GM23338 (cell line): Measurements from ENCODE around the gene JAM3. TPM values are rescaled to one million over a fixed set of nuclear protein-coding genes. Genes with fewer than 3 reads are reported as not detected.

Experiments
- ATAC-seq: fragments of 200-7000 bp; cut with Tn5 transposase; 3 replicates; pipeline ENCODE4 v1.9.1; 2020
- DNase-seq: peaks from one replicate; pipeline ENCODE4 v3.0.0-alpha.2; 2015; ENCODE audit warnings: low spot score
- H2AFZ ChIP-seq: fragments of 200-600 bp; sonication (generic); 2 replicates; pipeline ENCODE4 v1.8.0; 2016; ENCODE audit warnings: antibody characterized with exemption, mild to moderate bottlenecking, moderate library complexity
- H3F3A ChIP-seq: fragments of 200-600 bp; sonication (generic); replicated peaks from 2 replicates; pipeline ENCODE4 v1.8.0; 2017; ENCODE audit warnings: antibody characterized with exemption, mixed run types, low read depth
- H3K27ac ChIP-seq: fragments of 200-600 bp; sonication (generic); 2 replicates; pipeline ENCODE4 v1.6.1; 2016; ENCODE audit warnings: low read depth
- H3K27me3 ChIP-seq: fragments of 200-600 bp; sonication (generic); 2 replicates; pipeline ENCODE4 v1.8.0; 2016; ENCODE audit warnings: mild to moderate bottlenecking, mixed run types, moderate library complexity; ENCODE audit not compliant: insufficient read depth
- H3K36me3 ChIP-seq: fragments of 200-600 bp; sonication (generic); 2 replicates; pipeline ENCODE4 v1.8.0; 2016; ENCODE audit warnings: mild to moderate bottlenecking; ENCODE audit not compliant: insufficient read depth
- H3K4me1 ChIP-seq: fragments of 200-600 bp; sonication (generic); 2 replicates; pipeline ENCODE4 v1.8.0; 2016; ENCODE audit warnings: mild to moderate bottlenecking, moderate library complexity; ENCODE audit not compliant: insufficient read depth
- H3K4me2 ChIP-seq: fragments of 200-600 bp; sonication (generic); 2 replicates; pipeline ENCODE4 v1.7.1; 2017; ENCODE audit warnings: mixed run types
- H3K4me3 ChIP-seq: fragments of 200-600 bp; sonication (generic); 2 replicates; pipeline ENCODE4 v1.6.1; 2016; ENCODE audit warnings: mixed run types
- H3K79me2 ChIP-seq: fragments of 200-600 bp; sonication (generic); replicated peaks from 2 replicates; pipeline ENCODE4 v1.8.0; 2017; ENCODE audit warnings: mild to moderate bottlenecking; ENCODE audit not compliant: insufficient read depth
- H3K9me2 ChIP-seq: fragments of 200-600 bp; sonication (generic); 2 replicates; pipeline ENCODE4 v1.8.0; 2017; ENCODE audit not compliant: insufficient read depth
- H4K20me1 ChIP-seq: fragments of 200-600 bp; sonication (generic); replicated peaks from 2 replicates; pipeline ENCODE4 v1.8.0; 2017; ENCODE audit warnings: mild to moderate bottlenecking; ENCODE audit not compliant: insufficient read depth
- H3K27ac Mint-ChIP-seq: 2 replicates; pipeline ENCODE4 v1.8.0; 2020; ENCODE audit warnings: inconsistent platforms, mild to moderate bottlenecking, moderate library complexity, mixed read lengths
- H3K27me3 Mint-ChIP-seq: 3 replicates; pipeline ENCODE4 v1.8.0; 2022; ENCODE audit warnings: low read depth, mild to moderate bottlenecking, moderate library complexity, mixed read lengths, inconsistent platforms; ENCODE audit not compliant: insufficient read depth, poor library complexity
- H3K36me3 Mint-ChIP-seq: 3 replicates; pipeline ENCODE4 v1.8.0; 2021; ENCODE audit warnings: low read depth, mild to moderate bottlenecking, inconsistent platforms, moderate library complexity, mixed read lengths
- H3K4me1 Mint-ChIP-seq: 3 replicates; pipeline ENCODE4 v1.8.0; 2020; ENCODE audit warnings: mild to moderate bottlenecking, inconsistent platforms, mixed read lengths
- H3K4me3 Mint-ChIP-seq: 3 replicates; pipeline ENCODE4 v1.8.0; 2021; ENCODE audit warnings: moderate library complexity, mild to moderate bottlenecking, inconsistent platforms, mixed read lengths
- H3K9me3 Mint-ChIP-seq: 3 replicates; pipeline ENCODE4 v1.8.0; 2020; ENCODE audit warnings: moderate library complexity, mild to moderate bottlenecking, inconsistent platforms, mixed read lengths
- CREB1 ChIP-seq: fragments of 250-450 bp; sonication (Bioruptor Pico); IDR thresholded peaks from 2 replicates; pipeline ENCODE4 v1.5.0; 2020; ENCODE audit warnings: low read depth, mild to moderate bottlenecking, moderate library complexity
- CTCF ChIP-seq, 2 experiments: fragments of 200-600 bp in 1 of 2; sonication (generic) in 1 of 2; conservative IDR thresholded peaks; 2 replicates each; pipeline versions ENCODE4 v1.5.1 to v1.6.1; 2016 to 2017; ENCODE audit warnings: antibody characterized with exemption in 2 of 2, low read depth in 2 of 2, mild to moderate bottlenecking in 2 of 2, moderate library complexity in 1 of 2
- EZH2 ChIP-seq: fragments of 200-600 bp; sonication (generic); IDR thresholded peaks from one replicate; pipeline ENCODE4 v1.8.0; 2017; ENCODE audit warnings: antibody characterized with exemption, mild to moderate bottlenecking, low read depth; ENCODE audit not compliant: unreplicated experiment
- EZH2phosphoT487 ChIP-seq: fragments of 200-600 bp; sonication (generic); IDR thresholded peaks from one replicate; pipeline ENCODE4 v1.8.1; 2018; ENCODE audit warnings: antibody characterized with exemption; ENCODE audit not compliant: unreplicated experiment
- JUNB ChIP-seq: IDR thresholded peaks from one replicate; pipeline ENCODE4 v1.6.1; 2016; ENCODE audit warnings: antibody characterized with exemption; ENCODE audit not compliant: unreplicated experiment
- NANOG ChIP-seq: IDR thresholded peaks from 2 replicates; pipeline ENCODE4 v1.6.1; 2016; ENCODE audit warnings: antibody characterized with exemption, borderline replicate concordance
- POLR2AphosphoS5 ChIP-seq: IDR thresholded peaks from 2 replicates; pipeline ENCODE4 v1.6.1; 2016; ENCODE audit warnings: antibody characterized with exemption, low read depth
- STAT1 ChIP-seq: IDR thresholded peaks from one replicate; pipeline ENCODE4 v1.6.1; 2016; ENCODE audit warnings: antibody characterized with exemption; ENCODE audit not compliant: unreplicated experiment
- ZNF114 ChIP-seq: fragments of 250-450 bp; sonication (Bioruptor Pico); IDR thresholded peaks from 2 replicates; pipeline ENCODE4 v1.5.0; 2020; ENCODE audit warnings: mild to moderate bottlenecking, moderate library complexity
- ZNF331 ChIP-seq: fragments of 250-450 bp; sonication (Bioruptor Pico); IDR thresholded peaks from 2 replicates; pipeline ENCODE4 v1.5.0; 2020; ENCODE audit warnings: low read depth, mild to moderate bottlenecking, moderate library complexity
- polyA plus RNA-seq: library from polyadenylated mRNA; unstranded; fragments of >200 nt; fragmentation: Nextera tagmentation; extraction: Ambion mirVana; gene quantifications from 2 replicates; pipeline ENCODE4 v1.2.1, GENCODE V29; 2016
- total RNA-seq: library from RNA; depleted of rRNA; stranded (reverse); fragments of >200 nt; shearing (Covaris generic); gene quantifications from 2 replicates; pipeline ENCODE4 v1.2.3, GENCODE V29; 2014
- TF ChIP-seq, protein P1 (sequence below): IDR thresholded peaks from 2 replicates; pipeline ENCODE4 v1.6.1; 2016; ENCODE audit warnings: antibody characterized with exemption
- TF ChIP-seq, protein P2 (sequence below): IDR thresholded peaks from one replicate; pipeline ENCODE4 v1.6.1; 2018; ENCODE audit warnings: antibody characterized with exemption; ENCODE audit not compliant: unreplicated experiment
- TF ChIP-seq, protein P3 (sequence below): fragments of 250-450 bp; sonication (Bioruptor Pico); IDR thresholded peaks from 2 replicates; pipeline ENCODE4 v1.5.0; 2020; ENCODE audit warnings: mild to moderate bottlenecking, moderate library complexity

Gene JAM3
- total and polyA plus RNA-seq, 2 experiments from 2014 or later: 14.1 to 41.5 TPM

DNA sequence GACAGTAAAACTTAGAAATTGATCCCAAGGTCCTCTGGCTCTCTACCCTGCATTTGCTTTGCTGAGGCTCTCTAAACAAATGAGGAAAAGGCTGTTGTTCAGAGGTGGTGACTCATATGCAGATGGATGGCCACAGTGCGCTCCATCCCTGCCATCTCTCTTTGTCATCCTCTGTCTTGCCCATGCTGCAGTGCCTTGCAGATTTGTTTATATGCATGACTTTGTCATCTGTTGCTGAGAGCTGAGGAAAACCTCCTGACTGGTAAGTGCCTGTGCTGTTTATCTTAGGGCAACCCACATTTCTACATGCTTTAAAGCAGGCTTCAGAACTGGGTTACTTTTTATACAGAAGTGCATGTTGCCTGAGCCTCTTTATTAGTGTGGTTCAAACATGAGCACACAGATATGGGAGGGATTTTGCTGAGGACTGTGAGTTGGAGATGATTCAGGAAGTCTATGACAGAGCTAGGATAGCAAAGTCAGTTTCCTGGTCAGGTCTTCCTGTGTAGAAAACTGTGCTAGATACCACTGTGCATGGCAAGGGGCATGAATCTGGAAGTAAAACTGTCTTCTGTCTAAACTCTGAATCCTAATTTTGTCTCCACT is 57.4 kb downstream of the JAM3 start:
- 0 out of 2 replicates have a peak, but pooled peaks cover 4% of the 10 kb centered on the region for H3K79me2 ChIP-seq
- no peaks in the 10 kb centered on the region for H3K36me3 ChIP-seq
- Mint-ChIP-seq H3K9me3 (no peaks in the 10 kb centered on the region), H3K4me1 (peaks cover 30% of the 10 kb centered on the region), H3K4me3 (no peak overlapping the region), H3K36me3 (no peaks in the 10 kb centered on the region; the same call in 2 of the 3 replicates), H3K27ac (no peak overlapping the region), H3K27me3 (peaks cover 9% of the 10 kb centered on the region)
- H3K4me3 ChIP-seq: no peak overlapping the region
- DNase-seq: peak; percentile 28
- no peak for TF ChIP-seq NANOG
- TF ChIP-seq CREB1: no peak
- TF ChIP-seq, protein P1, sequence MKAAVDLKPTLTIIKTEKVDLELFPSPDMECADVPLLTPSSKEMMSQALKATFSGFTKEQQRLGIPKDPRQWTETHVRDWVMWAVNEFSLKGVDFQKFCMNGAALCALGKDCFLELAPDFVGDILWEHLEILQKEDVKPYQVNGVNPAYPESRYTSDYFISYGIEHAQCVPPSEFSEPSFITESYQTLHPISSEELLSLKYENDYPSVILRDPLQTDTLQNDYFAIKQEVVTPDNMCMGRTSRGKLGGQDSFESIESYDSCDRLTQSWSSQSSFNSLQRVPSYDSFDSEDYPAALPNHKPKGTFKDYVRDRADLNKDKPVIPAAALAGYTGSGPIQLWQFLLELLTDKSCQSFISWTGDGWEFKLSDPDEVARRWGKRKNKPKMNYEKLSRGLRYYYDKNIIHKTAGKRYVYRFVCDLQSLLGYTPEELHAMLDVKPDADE: no peak
- no peak for TF ChIP-seq STAT1
- TF ChIP-seq EZH2phosphoT487: no peak
- TF ChIP-seq, protein P2, sequence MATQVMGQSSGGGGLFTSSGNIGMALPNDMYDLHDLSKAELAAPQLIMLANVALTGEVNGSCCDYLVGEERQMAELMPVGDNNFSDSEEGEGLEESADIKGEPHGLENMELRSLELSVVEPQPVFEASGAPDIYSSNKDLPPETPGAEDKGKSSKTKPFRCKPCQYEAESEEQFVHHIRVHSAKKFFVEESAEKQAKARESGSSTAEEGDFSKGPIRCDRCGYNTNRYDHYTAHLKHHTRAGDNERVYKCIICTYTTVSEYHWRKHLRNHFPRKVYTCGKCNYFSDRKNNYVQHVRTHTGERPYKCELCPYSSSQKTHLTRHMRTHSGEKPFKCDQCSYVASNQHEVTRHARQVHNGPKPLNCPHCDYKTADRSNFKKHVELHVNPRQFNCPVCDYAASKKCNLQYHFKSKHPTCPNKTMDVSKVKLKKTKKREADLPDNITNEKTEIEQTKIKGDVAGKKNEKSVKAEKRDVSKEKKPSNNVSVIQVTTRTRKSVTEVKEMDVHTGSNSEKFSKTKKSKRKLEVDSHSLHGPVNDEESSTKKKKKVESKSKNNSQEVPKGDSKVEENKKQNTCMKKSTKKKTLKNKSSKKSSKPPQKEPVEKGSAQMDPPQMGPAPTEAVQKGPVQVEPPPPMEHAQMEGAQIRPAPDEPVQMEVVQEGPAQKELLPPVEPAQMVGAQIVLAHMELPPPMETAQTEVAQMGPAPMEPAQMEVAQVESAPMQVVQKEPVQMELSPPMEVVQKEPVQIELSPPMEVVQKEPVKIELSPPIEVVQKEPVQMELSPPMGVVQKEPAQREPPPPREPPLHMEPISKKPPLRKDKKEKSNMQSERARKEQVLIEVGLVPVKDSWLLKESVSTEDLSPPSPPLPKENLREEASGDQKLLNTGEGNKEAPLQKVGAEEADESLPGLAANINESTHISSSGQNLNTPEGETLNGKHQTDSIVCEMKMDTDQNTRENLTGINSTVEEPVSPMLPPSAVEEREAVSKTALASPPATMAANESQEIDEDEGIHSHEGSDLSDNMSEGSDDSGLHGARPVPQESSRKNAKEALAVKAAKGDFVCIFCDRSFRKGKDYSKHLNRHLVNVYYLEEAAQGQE: no peak
- TF ChIP-seq POLR2AphosphoS5: no peak
- no peak for TF ChIP-seq JUNB
- TF ChIP-seq, protein P3, sequence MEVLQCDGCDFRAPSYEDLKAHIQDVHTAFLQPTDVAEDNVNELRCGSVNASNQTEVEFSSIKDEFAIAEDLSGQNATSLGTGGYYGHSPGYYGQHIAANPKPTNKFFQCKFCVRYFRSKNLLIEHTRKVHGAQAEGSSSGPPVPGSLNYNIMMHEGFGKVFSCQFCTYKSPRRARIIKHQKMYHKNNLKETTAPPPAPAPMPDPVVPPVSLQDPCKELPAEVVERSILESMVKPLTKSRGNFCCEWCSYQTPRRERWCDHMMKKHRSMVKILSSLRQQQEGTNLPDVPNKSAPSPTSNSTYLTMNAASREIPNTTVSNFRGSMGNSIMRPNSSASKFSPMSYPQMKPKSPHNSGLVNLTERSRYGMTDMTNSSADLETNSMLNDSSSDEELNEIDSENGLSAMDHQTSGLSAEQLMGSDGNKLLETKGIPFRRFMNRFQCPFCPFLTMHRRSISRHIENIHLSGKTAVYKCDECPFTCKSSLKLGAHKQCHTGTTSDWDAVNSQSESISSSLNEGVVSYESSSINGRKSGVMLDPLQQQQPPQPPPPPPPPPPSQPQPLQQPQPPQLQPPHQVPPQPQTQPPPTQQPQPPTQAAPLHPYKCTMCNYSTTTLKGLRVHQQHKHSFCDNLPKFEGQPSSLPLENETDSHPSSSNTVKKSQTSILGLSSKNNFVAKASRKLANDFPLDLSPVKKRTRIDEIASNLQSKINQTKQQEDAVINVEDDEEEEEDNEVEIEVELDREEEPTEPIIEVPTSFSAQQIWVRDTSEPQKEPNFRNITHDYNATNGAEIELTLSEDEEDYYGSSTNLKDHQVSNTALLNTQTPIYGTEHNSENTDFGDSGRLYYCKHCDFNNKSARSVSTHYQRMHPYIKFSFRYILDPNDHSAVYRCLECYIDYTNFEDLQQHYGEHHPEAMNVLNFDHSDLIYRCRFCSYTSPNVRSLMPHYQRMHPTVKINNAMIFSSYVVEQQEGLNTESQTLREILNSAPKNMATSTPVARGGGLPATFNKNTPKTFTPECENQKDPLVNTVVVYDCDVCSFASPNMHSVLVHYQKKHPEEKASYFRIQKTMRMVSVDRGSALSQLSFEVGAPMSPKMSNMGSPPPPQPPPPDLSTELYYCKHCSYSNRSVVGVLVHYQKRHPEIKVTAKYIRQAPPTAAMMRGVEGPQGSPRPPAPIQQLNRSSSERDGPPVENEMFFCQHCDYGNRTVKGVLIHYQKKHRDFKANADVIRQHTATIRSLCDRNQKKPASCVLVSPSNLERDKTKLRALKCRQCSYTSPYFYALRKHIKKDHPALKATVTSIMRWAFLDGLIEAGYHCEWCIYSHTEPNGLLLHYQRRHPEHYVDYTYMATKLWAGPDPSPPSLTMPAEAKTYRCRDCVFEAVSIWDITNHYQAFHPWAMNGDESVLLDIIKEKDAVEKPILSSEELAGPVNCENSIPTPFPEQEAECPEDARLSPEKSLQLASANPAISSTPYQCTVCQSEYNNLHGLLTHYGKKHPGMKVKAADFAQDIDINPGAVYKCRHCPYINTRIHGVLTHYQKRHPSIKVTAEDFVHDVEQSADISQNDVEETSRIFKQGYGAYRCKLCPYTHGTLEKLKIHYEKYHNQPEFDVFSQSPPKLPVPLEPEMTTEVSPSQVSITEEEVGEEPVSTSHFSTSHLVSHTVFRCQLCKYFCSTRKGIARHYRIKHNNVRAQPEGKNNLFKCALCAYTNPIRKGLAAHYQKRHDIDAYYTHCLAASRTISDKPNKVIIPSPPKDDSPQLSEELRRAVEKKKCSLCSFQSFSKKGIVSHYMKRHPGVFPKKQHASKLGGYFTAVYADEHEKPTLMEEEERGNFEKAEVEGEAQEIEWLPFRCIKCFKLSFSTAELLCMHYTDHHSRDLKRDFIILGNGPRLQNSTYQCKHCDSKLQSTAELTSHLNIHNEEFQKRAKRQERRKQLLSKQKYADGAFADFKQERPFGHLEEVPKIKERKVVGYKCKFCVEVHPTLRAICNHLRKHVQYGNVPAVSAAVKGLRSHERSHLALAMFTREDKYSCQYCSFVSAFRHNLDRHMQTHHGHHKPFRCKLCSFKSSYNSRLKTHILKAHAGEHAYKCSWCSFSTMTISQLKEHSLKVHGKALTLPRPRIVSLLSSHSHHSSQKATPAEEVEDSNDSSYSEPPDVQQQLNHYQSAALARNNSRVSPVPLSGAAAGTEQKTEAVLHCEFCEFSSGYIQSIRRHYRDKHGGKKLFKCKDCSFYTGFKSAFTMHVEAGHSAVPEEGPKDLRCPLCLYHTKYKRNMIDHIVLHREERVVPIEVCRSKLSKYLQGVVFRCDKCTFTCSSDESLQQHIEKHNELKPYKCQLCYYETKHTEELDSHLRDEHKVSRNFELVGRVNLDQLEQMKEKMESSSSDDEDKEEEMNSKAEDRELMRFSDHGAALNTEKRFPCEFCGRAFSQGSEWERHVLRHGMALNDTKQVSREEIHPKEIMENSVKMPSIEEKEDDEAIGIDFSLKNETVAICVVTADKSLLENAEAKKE (CRISPR knock-in tag): no peak
- TF ChIP-seq ZNF114 (CRISPR knock-in tag): no peak
- no peak for TF ChIP-seq ZNF331 (CRISPR knock-in tag)
- TF ChIP-seq CTCF (conservative IDR thresholded peaks at IDR 0.05; ENCODE audit: low read depth in 2 of 2): no peak
- TF ChIP-seq EZH2: no peak
- no peak overlapping the region for H3K27ac ChIP-seq
- peaks cover 29% of the 10 kb centered on the region for H3K4me1 ChIP-seq
- H3F3A ChIP-seq: peaks cover 7% of the 10 kb centered on the region; the same call in 1 of the 2 replicates
- H3K9me2 ChIP-seq: no peaks in the 10 kb centered on the region
- no peak overlapping the region; the same call in 1 of the 2 replicates for H3K4me2 ChIP-seq
- peaks cover 8% of the 10 kb centered on the region for H4K20me1 ChIP-seq
- H3K27me3 ChIP-seq: peaks cover 15% of the 10 kb centered on the region; the same call in 1 of the 2 replicates
- H2AFZ ChIP-seq: no peak overlapping the region
- peak; percentile 56 for ATAC-seq
